Measurements from ENCODE around the gene MAN1A1.

The MAN1A1 gene

GRCh38 chr6:119259027-119259426 lies 90.5 kb downstream of the MAN1A1 start:
- Histone ChIP-seq H3K4me3 (ENCODE audit: low read length in 2 of 2) (no peak overlapping the region), H3K4ac (ENCODE audit: low read length) (no peak overlapping the region), H2BK12ac (ENCODE audit: low read length) (no peak overlapping the region), H4K91ac (ENCODE audit: low read depth, low read length, poor library complexity) (no peak overlapping the region), H3K27me3 (ENCODE audit: control insufficient read depth in 3 of 3, insufficient read depth in 3 of 3, low read depth in 1 of 3, low read length in 3 of 3) (no peaks in the 10 kb centered on the region), H2AK5ac (ENCODE audit: low read depth, low read length) (no peak overlapping the region), H2BK5ac (ENCODE audit: low read length) (no peak overlapping the region), H3K79me1 (ENCODE audit: low read depth, low read length) (no peaks in the 10 kb centered on the region), H3K9ac (ENCODE audit: low read depth, low read length, poor library complexity) (no peak overlapping the region), H3K14ac (ENCODE audit: low read length) (no peak overlapping the region), H3K23ac (ENCODE audit: low read depth, low read length, poor library complexity) (no peak overlapping the region), H3K4me1 (ENCODE audit: control insufficient read depth in 2 of 2, insufficient read depth in 1 of 2, low read depth in 1 of 2, low read length in 2 of 2) (peaks cover 0 to 1% of the 10 kb centered on the region in 2 donors), H2BK15ac (ENCODE audit: low read length) (no peak overlapping the region), H3K4me2 (ENCODE audit: insufficient read depth, low read length, poor library complexity, severe bottlenecking) (no peak overlapping the region), H4K8ac (ENCODE audit: low read depth, low read length) (no peak overlapping the region), H3K36me3 (replicated peaks in 1 of 2; ENCODE audit: control insufficient read depth in 2 of 2, insufficient read depth in 2 of 2, low read length in 2 of 2) (peaks cover 0 to 2% of the 10 kb centered on the region in 2 donors), H3K9me3 (replicated peaks in 1 of 2; ENCODE audit: control insufficient read depth in 2 of 2, insufficient read depth in 1 of 2, low read depth in 1 of 2, low read length in 2 of 2) (peaks cover 3 to 4% of the 10 kb centered on the region in 2 donors), H2AFZ (ENCODE audit: low read length) (no peak overlapping the region), H3K27ac (replicated peaks; ENCODE audit: low read length) (no peak overlapping the region), H2BK120ac (ENCODE audit: low read depth, low read length) (no peak overlapping the region), H3K18ac (ENCODE audit: low read length) (no peak overlapping the region)
- WGBS, 2 donors (ENCODE audit: extremely low coverage in 2 of 2, insufficient read length in 2 of 2, insufficient replicate concordance in 1 of 2) = no CpG with 5 or more reads among the region's 1 CpG
- no peak for DNase-seq (ENCODE audit: low spot score)

GRCh38 chr6:119257726-119258125 lies 91.8 kb downstream of the MAN1A1 start:
- Histone ChIP-seq H2BK15ac (ENCODE audit: low read length) (no peak overlapping the region), H3K36me3 (replicated peaks in 1 of 2; ENCODE audit: control insufficient read depth in 2 of 2, insufficient read depth in 2 of 2, low read length in 2 of 2) (peaks cover 0 to 2% of the 10 kb centered on the region in 2 donors), H3K23ac (ENCODE audit: low read depth, low read length, poor library complexity) (no peak overlapping the region), H3K9me3 (replicated peaks in 1 of 2; ENCODE audit: control insufficient read depth in 2 of 2, insufficient read depth in 1 of 2, low read depth in 1 of 2, low read length in 2 of 2) (peaks cover 2 to 3% of the 10 kb centered on the region in 2 donors), H2AFZ (ENCODE audit: low read length) (no peak overlapping the region), H2BK5ac (ENCODE audit: low read length) (no peak overlapping the region), H3K4ac (ENCODE audit: low read length) (no peak overlapping the region), H3K14ac (ENCODE audit: low read length) (no peak overlapping the region), H4K8ac (ENCODE audit: low read depth, low read length) (no peak overlapping the region), H3K9ac (ENCODE audit: low read depth, low read length, poor library complexity) (no peak overlapping the region), H2BK12ac (ENCODE audit: low read length) (no peak overlapping the region), H2AK5ac (ENCODE audit: low read depth, low read length) (no peak overlapping the region), H3K79me1 (ENCODE audit: low read depth, low read length) (no peaks in the 10 kb centered on the region), H3K18ac (ENCODE audit: low read length) (no peak overlapping the region), H3K4me1 (ENCODE audit: control insufficient read depth in 2 of 2, insufficient read depth in 1 of 2, low read depth in 1 of 2, low read length in 2 of 2) (peaks cover 0 to 1% of the 10 kb centered on the region in 2 donors), H3K4me3 (ENCODE audit: low read length in 2 of 2) (no peak overlapping the region), H3K4me2 (ENCODE audit: insufficient read depth, low read length, poor library complexity, severe bottlenecking) (no peak overlapping the region), H3K27ac (replicated peaks; ENCODE audit: low read length) (no peak overlapping the region), H4K91ac (ENCODE audit: low read depth, low read length, poor library complexity) (no peak overlapping the region), H2BK120ac (ENCODE audit: low read depth, low read length) (no peak overlapping the region), H3K27me3 (ENCODE audit: control insufficient read depth in 3 of 3, insufficient read depth in 3 of 3, low read depth in 1 of 3, low read length in 3 of 3) (no peaks in the 10 kb centered on the region)
- no peak for DNase-seq (ENCODE audit: low spot score)
- WGBS, 2 donors (ENCODE audit: extremely low coverage in 2 of 2, insufficient read length in 2 of 2, insufficient replicate concordance in 1 of 2) = no CpG with 5 or more reads among the region's 1 CpG

DNA sequence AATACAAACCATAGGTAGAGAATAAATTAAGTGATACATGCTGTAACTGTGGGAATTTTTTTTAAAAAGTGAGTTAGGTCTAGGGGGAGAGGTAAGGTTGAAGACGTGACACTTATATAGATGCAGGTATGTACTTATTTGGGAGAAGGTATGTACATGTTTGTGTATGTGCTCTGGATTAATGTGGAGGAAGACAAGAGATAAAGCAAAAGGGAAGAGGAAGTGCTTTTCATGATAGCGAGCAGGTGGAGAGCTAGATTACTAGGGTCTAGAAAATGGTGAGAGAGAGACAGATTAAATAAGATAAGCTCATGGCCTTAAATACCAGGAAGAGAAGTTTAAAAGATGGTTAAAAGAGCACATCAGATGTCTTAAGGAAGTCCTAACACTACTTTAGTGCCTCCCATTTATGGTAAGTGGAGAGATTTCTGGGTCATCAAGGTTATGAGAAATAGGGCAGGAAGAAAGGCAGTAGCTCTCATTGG lies 92.5 kb downstream of the MAN1A1 start:
- Histone ChIP-seq H2BK12ac (ENCODE audit: low read length) (no peak overlapping the region), H3K36me3 (replicated peaks in 1 of 2; ENCODE audit: control insufficient read depth in 2 of 2, insufficient read depth in 2 of 2, low read length in 2 of 2) (peaks cover 0 to 2% of the 10 kb centered on the region in 2 donors), H3K9ac (ENCODE audit: low read depth, low read length, poor library complexity) (no peak overlapping the region), H4K91ac (ENCODE audit: low read depth, low read length, poor library complexity) (no peak overlapping the region), H4K8ac (ENCODE audit: low read depth, low read length) (no peak overlapping the region), H3K18ac (ENCODE audit: low read length) (no peak overlapping the region), H2BK15ac (ENCODE audit: low read length) (no peak overlapping the region), H3K4me1 (ENCODE audit: control insufficient read depth in 2 of 2, insufficient read depth in 1 of 2, low read depth in 1 of 2, low read length in 2 of 2) (peaks cover 0 to 1% of the 10 kb centered on the region in 2 donors), H3K79me1 (ENCODE audit: low read depth, low read length) (no peaks in the 10 kb centered on the region), H3K4me3 (ENCODE audit: low read length in 2 of 2) (no peak overlapping the region), H2AK5ac (ENCODE audit: low read depth, low read length) (no peak overlapping the region), H3K27ac (replicated peaks; ENCODE audit: low read length) (no peak overlapping the region), H3K23ac (ENCODE audit: low read depth, low read length, poor library complexity) (no peak overlapping the region), H3K4ac (ENCODE audit: low read length) (no peak overlapping the region), H3K27me3 (ENCODE audit: control insufficient read depth in 3 of 3, insufficient read depth in 3 of 3, low read depth in 1 of 3, low read length in 3 of 3) (no peaks in the 10 kb centered on the region), H2BK5ac (ENCODE audit: low read length) (no peak overlapping the region), H2AFZ (ENCODE audit: low read length) (no peak overlapping the region), H3K9me3 (replicated peaks in 1 of 2; ENCODE audit: control insufficient read depth in 2 of 2, insufficient read depth in 1 of 2, low read depth in 1 of 2, low read length in 2 of 2) (peaks cover 0 to 3% of the 10 kb centered on the region in 2 donors), H2BK120ac (ENCODE audit: low read depth, low read length) (no peak overlapping the region), H3K4me2 (ENCODE audit: insufficient read depth, low read length, poor library complexity, severe bottlenecking) (no peak overlapping the region), H3K14ac (ENCODE audit: low read length) (no peak overlapping the region)
- no CpG with 5 or more reads among the region's 2 CpGs for WGBS, 2 donors (ENCODE audit: extremely low coverage in 2 of 2, insufficient read length in 2 of 2, insufficient replicate concordance in 1 of 2)
- DNase-seq (ENCODE audit: low spot score) = no peak

GRCh38 chr6:119256392-119256791 lies 93.2 kb downstream of the MAN1A1 start:
- Histone ChIP-seq H3K23ac (ENCODE audit: low read depth, low read length, poor library complexity) (no peak overlapping the region), H3K4ac (ENCODE audit: low read length) (no peak overlapping the region), H3K18ac (ENCODE audit: low read length) (no peak overlapping the region), H3K79me1 (ENCODE audit: low read depth, low read length) (no peaks in the 10 kb centered on the region), H2BK5ac (ENCODE audit: low read length) (no peak overlapping the region), H3K14ac (ENCODE audit: low read length) (no peak overlapping the region), H3K4me2 (ENCODE audit: insufficient read depth, low read length, poor library complexity, severe bottlenecking) (no peak overlapping the region), H2AK5ac (ENCODE audit: low read depth, low read length) (no peak overlapping the region), H3K27me3 (ENCODE audit: control insufficient read depth in 3 of 3, insufficient read depth in 3 of 3, low read depth in 1 of 3, low read length in 3 of 3) (no peaks in the 10 kb centered on the region), H2AFZ (ENCODE audit: low read length) (no peak overlapping the region), H3K4me1 (ENCODE audit: control insufficient read depth in 2 of 2, insufficient read depth in 1 of 2, low read depth in 1 of 2, low read length in 2 of 2) (peaks cover 0 to 1% of the 10 kb centered on the region in 2 donors), H3K9me3 (replicated peaks in 1 of 2; ENCODE audit: control insufficient read depth in 2 of 2, insufficient read depth in 1 of 2, low read depth in 1 of 2, low read length in 2 of 2) (peaks cover 0 to 1% of the 10 kb centered on the region in 2 donors), H4K91ac (ENCODE audit: low read depth, low read length, poor library complexity) (no peak overlapping the region), H2BK120ac (ENCODE audit: low read depth, low read length) (no peak overlapping the region), H4K8ac (ENCODE audit: low read depth, low read length) (no peak overlapping the region), H3K36me3 (replicated peaks in 1 of 2; ENCODE audit: control insufficient read depth in 2 of 2, insufficient read depth in 2 of 2, low read length in 2 of 2) (peaks cover 0 to 2% of the 10 kb centered on the region in 2 donors), H3K9ac (ENCODE audit: low read depth, low read length, poor library complexity) (no peak overlapping the region), H2BK12ac (ENCODE audit: low read length) (no peak overlapping the region), H3K27ac (replicated peaks; ENCODE audit: low read length) (no peak overlapping the region), H3K4me3 (ENCODE audit: low read length in 2 of 2) (no peak overlapping the region), H2BK15ac (ENCODE audit: low read length) (no peak overlapping the region)
- DNase-seq (ENCODE audit: low spot score) = no peak
- no CpG with 5 or more reads among the region's 5 CpGs for whole genome bisulfite sequencing, 2 donors (ENCODE audit: extremely low coverage in 2 of 2, insufficient read length in 2 of 2, insufficient replicate concordance in 1 of 2)
